Right cardiac atrium (tissue), 5 donors: ENCODE results near the gene MACO1. TPM values are rescaled to one million over a fixed set of nuclear protein-coding genes. Genes with fewer than 3 reads are reported as not detected.
"Not testable (repeated sequence)": the region's sequence is repeated elsewhere in the genome, so short reads cannot be mapped to it uniquely, and the experiment has no call there.

Experiments used
- ATAC-seq, 2 donors: fragments of 200-7000 bp; cut with Tn5 transposase; one replicate each; pipeline versions ENCODE4 v1.8.0 to v1.9.1; 2020; ENCODE audit warnings: moderate library complexity in 2 of 2, mild to moderate bottlenecking in 1 of 2
- DNase-seq, 3 donors: peaks; one replicate each; pipeline ENCODE4 v3.0.0-alpha.2; 2020
- H3K27ac ChIP-seq: one replicate; pipeline ENCODE4 v1.5.1; 2013; ENCODE audit warnings: mild to moderate bottlenecking, low read length, control low read depth, moderate library complexity
- H3K27me3 ChIP-seq: one replicate; pipeline ENCODE4 v1.6.1; 2013; ENCODE audit not compliant: control insufficient read depth, insufficient read depth
- H3K4me1 ChIP-seq: one replicate; pipeline ENCODE4 v1.6.1; 2013; ENCODE audit warnings: low read length; ENCODE audit not compliant: control insufficient read depth, insufficient read depth
- H3K4me3 ChIP-seq: one replicate; pipeline ENCODE4 v1.5.1; 2013; ENCODE audit warnings: low read length, control low read depth
- H3K9me3 ChIP-seq: one replicate; pipeline ENCODE4 v1.6.1; 2013; ENCODE audit warnings: low read length; ENCODE audit not compliant: control insufficient read depth
- WGBS: extraction: QIAGEN DNeasy Blood & Tissue Kit; methylation state at CpG from one replicate; pipeline ENCODE4 v1.1.7; 2013; 5-methylcytosine and 5-hydroxymethylcytosine counted together
- intact Hi-C, 4 donors: fragments of 100-400 bp; cut with DNase I; formaldehyde crosslinking; loops; one replicate each; pipeline versions ENCODE4 v1.11.0 to v1.14.0; 2022 to 2023
- polyA plus RNA-seq: library from polyadenylated mRNA; stranded (reverse); fragments of 200-250 nt; gene quantifications from one replicate; pipeline ENCODE4 v1.2.3, GENCODE V29; 2013
- total RNA-seq, 4 donors: library from RNA; stranded (reverse); fragmentation: NEBNext Ultra II Directional; extraction: Animal tissue kit (Norgen Biotek cat#: 25700); gene quantifications; one replicate each; pipeline ENCODE4 v1.2.1, GENCODE V29; 2021
- donor health status: healthy with polysubstance abuse.
- donor health status: DM: no; HTN: yes; CAD: no.
- donor health status: DM: no; HTN: no; CAD: no.
- donor health status: DM: no; HTN: yes; CAD: no; lungs with severe emphysema.
- donor health status: DM: yes; HTN: yes; CAD: no.

MACO1 gene
- total and polyA plus RNA-seq, 5 donors: 8.8 to 20.2 (median 17.1) TPM

DNA sequence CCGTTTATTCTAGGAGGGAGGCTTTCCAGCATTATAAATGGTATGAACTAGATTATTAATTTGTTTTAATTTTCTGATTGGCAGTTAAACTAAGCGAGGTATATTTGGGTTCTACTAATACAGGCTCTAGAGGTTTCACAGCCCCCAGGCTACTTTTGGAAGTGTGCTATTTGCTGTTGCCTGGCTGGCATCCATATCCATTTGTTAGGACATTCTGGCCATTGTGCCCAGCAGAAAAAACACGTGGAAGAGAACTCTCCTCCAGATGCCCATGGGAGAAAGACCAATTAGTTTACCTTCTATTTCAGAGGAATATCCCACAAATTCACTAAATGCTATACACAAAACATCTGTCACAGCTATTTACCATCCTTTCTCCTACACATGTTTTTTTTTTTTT lies 29.3 kb downstream of the MACO1 start:
- H3K4me3 ChIP-seq: no peak overlapping the region
- H3K27ac ChIP-seq: no peak overlapping the region
- H3K9me3 ChIP-seq: no peaks in the 10 kb centered on the region
- no peaks in the 10 kb centered on the region for H3K27me3 ChIP-seq
- 56% methylated on average over 3 of the region's 3 CpGs for WGBS
- intact Hi-C loops: no loop called here
- DNase-seq (no peak), ATAC-seq (peak; percentile 41 to 66)
- H3K4me1 ChIP-seq: peaks cover 5% of the 10 kb centered on the region

DNA sequence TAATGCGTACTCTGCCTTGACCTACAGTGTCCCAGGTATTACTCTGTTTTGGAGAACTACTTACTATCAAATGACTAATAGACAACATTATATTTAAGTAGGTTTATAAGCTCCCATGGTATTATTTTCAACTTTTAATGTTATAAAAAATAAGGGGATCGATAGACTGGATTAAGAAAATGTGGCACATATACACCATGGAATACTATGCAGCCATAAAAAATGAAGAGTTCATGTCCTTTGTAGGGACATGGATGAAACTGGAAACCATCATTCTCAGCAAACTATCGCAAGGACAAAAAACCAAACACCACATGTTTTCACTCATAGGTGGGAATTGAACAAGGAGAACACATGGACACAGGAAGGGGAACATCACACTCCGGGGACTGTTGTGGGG lies 30.1 kb downstream of the MACO1 start:
- DNase-seq, H3K27me3 ChIP-seq, H3K4me3 ChIP-seq, ATAC-seq, H3K4me1 ChIP-seq, intact Hi-C loops, H3K9me3 ChIP-seq, H3K27ac ChIP-seq: not testable (repeated sequence)
- 79% methylated on average over 4 of the region's 4 CpGs for WGBS

DNA sequence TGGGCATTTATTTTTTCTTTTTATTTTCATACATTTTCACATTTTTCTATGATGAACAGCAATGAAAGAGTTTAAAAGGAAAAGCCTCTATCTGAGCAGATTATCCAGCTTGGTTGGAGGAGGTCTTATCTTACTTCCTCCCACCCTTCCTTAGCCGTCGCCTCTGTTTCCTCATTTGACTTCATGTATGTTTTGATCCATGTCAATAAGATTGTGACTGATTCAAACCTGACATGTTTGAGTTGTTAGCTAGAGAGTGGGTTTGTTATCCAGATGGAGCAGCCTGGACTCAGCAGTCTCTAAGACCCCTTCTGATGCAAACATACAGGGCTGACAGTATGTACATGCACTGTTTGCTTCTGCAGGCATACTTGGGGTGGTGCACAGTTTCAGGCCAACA lies 31.2 kb downstream of the MACO1 start:
- ATAC-seq (no peak), DNase-seq (no peak)
- H3K27ac ChIP-seq: no peak overlapping the region
- H3K4me3 ChIP-seq: no peak overlapping the region
- peaks cover 5% of the 10 kb centered on the region for H3K4me1 ChIP-seq
- intact Hi-C loops: no loop called here
- no peaks in the 10 kb centered on the region for H3K9me3 ChIP-seq
- H3K27me3 ChIP-seq: no peaks in the 10 kb centered on the region
- 36% methylated on average over 2 of the region's 2 CpGs for WGBS

DNA sequence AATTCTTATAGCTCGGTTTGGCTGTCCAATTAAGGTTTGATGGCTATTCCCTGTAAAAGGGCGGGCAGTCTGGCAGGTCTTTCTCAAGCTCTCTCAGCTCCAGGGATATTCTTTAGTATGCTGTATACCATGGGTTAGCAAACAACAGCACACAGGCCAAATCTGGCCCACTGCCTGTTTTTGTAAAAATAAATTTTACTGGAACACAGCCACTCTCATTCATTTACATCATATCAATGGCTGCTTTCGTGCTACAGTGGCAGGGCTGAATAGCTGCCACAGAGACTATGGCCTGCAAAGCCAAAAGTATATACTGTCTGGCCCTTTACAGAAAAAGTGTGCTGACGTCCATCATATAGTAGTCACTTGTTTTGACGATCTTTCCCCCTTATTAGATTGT lies 32.0 kb downstream of the MACO1 start:
- H3K27me3 ChIP-seq: no peaks in the 10 kb centered on the region
- no peaks in the 10 kb centered on the region for H3K9me3 ChIP-seq
- no peak overlapping the region for H3K4me3 ChIP-seq
- peaks cover 5% of the 10 kb centered on the region for H3K4me1 ChIP-seq
- peak in 1 of 3 donors; percentile 24 for DNase-seq
- 37% methylated on average over 5 of the region's 5 CpGs for WGBS
- intact Hi-C loops: no loop called here
- H3K27ac ChIP-seq: no peak overlapping the region
- ATAC-seq: peak in 1 of 2 donors; percentile 24

DNA sequence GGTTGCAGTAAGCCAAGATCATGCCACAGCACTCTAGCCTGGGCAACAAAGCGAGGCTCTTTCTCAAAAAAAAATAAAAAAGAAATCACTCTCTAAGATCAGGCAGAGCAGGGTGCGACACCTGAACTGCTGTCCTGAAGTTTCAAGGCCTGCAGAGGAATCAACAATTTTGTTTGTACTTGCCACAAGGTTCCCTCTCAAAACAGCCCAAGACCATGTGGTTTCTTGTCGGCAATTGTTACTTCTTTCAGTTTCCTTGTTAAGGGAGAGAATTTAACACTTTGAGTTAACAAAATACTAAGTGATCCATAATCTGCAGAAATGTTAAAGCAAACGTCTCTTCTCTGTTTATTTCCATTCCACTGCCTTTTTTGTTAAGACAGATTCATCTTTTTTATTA lies 36.5 kb downstream of the MACO1 start:
- intact Hi-C loops: no loop called here
- WGBS: 68% methylated on average over 4 of the region's 4 CpGs
- ATAC-seq (no peak), DNase-seq (no peak)
- H3K27me3 ChIP-seq: no peaks in the 10 kb centered on the region
- peaks cover 3% of the 10 kb centered on the region for H3K4me1 ChIP-seq
- H3K9me3 ChIP-seq: no peaks in the 10 kb centered on the region
- H3K4me3 ChIP-seq: no peak overlapping the region
- no peak overlapping the region for H3K27ac ChIP-seq

DNA sequence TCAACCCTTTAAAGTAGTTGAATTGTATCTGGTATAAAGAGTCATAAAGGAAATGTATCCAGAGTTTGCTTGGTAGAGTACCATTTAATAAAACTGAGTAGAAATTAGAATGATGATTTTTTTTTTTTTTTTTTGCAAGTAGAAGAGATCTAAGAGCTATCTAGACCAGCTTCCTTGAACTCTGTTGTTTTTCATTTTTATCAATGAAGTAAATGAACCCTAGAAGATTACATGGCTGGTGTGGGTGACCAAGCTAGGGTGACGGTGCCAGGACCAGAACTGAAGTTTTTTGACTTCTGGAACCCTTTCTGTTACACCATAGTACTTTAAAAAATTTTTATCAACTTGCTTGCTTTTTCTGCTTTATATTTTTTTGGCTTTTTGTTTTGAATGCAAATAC lies 36.9 kb downstream of the MACO1 start:
- peak in 1 of 3 donors; percentile 50 for DNase-seq
- intact Hi-C loops: no loop called here
- H3K9me3 ChIP-seq: no peaks in the 10 kb centered on the region
- 50% methylated on average over 1 of the region's 1 CpG for whole genome bisulfite sequencing
- H3K4me3 ChIP-seq: no peak overlapping the region
- H3K27me3 ChIP-seq: no peaks in the 10 kb centered on the region
- H3K27ac ChIP-seq: no peak overlapping the region
- peaks cover 2% of the 10 kb centered on the region for H3K4me1 ChIP-seq
- ATAC-seq: no peak

DNA sequence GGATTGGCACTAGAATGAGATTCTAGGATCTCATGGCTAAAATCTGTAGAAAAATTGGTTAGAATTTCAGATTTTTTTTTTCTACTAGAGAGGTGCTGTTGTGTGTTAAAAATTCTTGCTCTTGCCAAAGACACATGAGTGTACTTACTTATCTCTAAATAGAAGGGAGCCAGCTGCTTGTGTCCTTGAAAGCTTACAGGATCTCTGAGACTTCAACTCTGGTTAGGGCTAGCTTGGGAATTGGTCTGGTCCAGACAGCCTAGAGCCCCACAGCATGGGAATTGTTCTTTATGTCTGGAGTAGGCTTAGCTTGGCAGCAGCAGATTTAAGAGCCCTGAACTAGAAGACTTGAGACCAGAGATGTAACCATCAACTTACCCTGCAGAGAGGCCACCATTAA lies 37.3 kb downstream of the MACO1 start:
- peaks cover 2% of the 10 kb centered on the region for H3K4me1 ChIP-seq
- peak; percentile 88 to 90 for ATAC-seq
- intact Hi-C loops: no loop called here
- DNase-seq: peak in 1 of 3 donors; percentile 41
- no peaks in the 10 kb centered on the region for H3K27me3 ChIP-seq
- no peak overlapping the region for H3K4me3 ChIP-seq
- H3K27ac ChIP-seq: peak overlapping the region; percentile 56
- no peaks in the 10 kb centered on the region for H3K9me3 ChIP-seq

DNA sequence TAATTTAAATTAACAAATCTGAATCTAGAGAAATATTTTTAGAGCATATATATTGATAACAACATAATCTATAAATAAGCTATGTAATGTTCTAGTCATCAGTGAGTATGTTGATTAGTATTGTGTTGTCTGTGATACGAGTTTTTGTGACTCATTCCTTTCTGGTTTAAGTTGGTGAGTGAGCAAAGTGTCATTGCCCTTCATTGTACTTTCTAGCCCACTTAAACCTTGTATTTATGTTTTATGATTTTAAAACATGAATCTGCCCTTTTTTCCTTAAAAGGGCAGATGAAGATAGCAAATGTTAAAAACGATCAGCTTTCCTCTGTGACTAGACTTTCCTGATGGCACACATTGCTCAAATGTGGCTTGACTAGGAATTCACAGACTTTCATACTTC lies 38.5 kb downstream of the MACO1 start:
- H3K9me3 ChIP-seq: no peaks in the 10 kb centered on the region
- no peak for ATAC-seq
- peaks cover 2% of the 10 kb centered on the region for H3K4me1 ChIP-seq

DNA sequence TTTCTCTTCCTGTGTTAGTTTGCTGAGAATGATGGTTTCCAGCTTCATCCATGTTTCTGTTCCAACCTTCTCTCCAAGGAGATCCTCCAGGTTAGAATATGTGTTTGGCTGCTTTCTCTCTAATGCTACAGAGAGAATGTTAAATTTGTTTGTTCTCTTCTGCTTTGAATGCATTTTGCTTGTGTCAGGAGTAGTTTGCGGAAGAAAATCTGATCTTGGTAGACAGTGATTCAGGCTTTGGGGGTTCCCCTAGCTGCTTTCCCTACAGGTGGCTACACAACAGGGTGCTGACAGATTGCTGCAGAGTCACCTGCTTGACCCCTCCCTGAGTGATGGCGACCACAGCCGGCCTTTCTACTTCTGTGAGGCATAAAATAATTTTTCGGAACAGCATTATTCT lies 41.8 kb downstream of the MACO1 start:
- Histone ChIP-seq H3K27ac (no peak overlapping the region), H3K4me1 (peaks cover 6% of the 10 kb centered on the region), H3K9me3 (no peaks in the 10 kb centered on the region), H3K4me3 (no peak overlapping the region), H3K27me3 (no peaks in the 10 kb centered on the region)
- intact Hi-C loops: no loop called here
- DNase-seq (no peak), ATAC-seq (no peak)
- 83% methylated on average over 4 of the region's 4 CpGs for WGBS

More for the DNA sequence above, 38.5 kb downstream of the MACO1 start:
- no peak overlapping the region for H3K4me3 ChIP-seq
- H3K27me3 ChIP-seq: no peaks in the 10 kb centered on the region
- WGBS: 76% methylated on average over 2 of the region's 2 CpGs
- DNase-seq: no peak
- H3K27ac ChIP-seq: no peak overlapping the region
- intact Hi-C loops: no loop called here

DNA sequence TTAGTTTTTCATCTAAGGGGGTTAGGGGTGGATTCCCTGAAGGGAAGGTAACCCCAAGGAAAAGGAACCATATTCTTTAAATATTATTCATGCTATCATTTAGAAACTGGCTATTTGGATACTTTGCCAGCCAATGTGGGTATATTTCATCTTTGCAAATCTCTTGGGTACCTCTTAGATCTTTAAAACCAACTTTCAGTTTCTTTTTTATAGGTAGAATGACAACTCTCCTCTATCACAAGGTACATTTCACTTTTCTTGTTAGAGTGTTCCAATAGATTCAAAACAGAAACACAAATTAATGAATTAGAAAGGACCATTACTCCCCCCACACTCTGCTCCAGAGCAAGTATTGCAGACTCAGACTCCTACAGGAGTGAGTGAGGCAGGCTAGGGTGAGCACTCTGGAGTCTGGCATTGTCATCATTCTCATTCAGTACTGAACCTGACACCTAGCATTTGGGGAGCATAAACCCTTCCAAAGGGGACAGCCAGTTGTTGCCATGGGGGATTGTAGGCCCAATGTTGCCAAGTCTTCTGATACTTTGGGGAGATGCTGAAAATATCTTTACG lies 43.0 kb downstream of the MACO1 start:
- Histone ChIP-seq H3K4me1 (peaks cover 5% of the 10 kb centered on the region), H3K9me3 (no peaks in the 10 kb centered on the region), H3K27ac (no peak overlapping the region), H3K27me3 (no peaks in the 10 kb centered on the region), H3K4me3 (no peak overlapping the region)
- ATAC-seq (no peak), DNase-seq (no peak)
- intact Hi-C loops: no loop called here
- 96% methylated on average over 1 of the region's 1 CpG for WGBS

DNA sequence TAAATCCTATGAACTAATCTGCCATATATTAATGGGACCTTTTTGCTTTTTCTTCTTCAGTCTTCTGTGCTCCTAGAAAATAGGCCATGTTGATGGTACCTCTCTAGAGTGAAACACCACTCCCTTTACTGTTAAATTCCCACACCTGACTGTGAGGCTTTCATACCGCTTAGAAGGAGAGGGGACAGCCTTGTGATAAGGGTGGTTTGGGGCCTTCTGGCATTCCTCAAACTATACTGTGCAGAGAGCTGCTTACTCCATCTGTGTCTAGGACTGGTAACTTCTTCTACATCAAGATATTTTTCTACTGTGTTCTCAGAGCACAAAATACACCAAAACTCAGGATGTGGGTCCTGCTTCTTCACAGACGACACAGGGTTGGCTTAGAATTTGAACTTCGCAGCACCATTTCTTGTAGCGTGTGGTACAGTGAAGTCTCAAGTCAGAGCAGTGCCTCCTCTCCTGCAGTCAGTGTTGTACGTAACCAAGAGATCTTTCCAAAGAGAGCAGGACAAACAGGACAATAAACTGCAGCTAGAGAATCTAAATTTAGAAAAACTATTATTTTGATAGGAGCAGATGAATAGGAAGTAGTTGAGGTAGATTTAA lies 43.8 kb downstream of the MACO1 start:
- Histone ChIP-seq H3K4me1 (peaks cover 5% of the 10 kb centered on the region), H3K9me3 (no peaks in the 10 kb centered on the region), H3K27me3 (no peaks in the 10 kb centered on the region), H3K27ac (no peak overlapping the region), H3K4me3 (no peak overlapping the region)
- ATAC-seq (peak in 1 of 2 donors; percentile 53), DNase-seq (no peak)
- intact Hi-C loops: no loop called here
- 81% methylated on average over 5 of the region's 5 CpGs for WGBS
